Measurements from ENCODE around the gene PAQR7.

DNA sequence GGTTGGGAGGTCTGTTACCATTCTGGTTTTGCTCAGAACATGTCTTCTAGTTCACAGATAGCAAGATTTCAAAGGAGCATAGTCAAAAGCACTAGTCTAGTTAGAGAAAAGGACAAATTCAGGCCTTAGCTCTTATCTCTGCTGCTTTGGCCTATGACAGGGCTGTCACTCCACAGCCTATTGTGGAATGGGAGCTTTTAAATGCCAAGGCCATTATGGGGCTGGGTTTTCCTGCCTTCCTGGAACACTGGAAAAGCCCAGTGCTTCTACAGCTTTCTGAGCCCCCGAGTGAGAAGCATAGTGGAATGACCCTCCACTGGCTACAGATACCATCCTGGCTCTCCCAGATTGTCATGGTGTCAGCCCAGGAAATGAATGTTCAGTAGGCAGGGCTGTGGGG, 46.5 kb downstream of the PAQR7 start:
- TF ChIP-seq POLR2A (IDR thresholded peaks at IDR 0.05; ENCODE audit: low read length) (no peak), GATA1 (IDR thresholded peaks at IDR 0.05; ENCODE audit: low read depth, low read length) (no peak)

Measured in erythroblast (primary cell).